ENCODE data around the gene PARD3. TPM values are rescaled to one million over a fixed set of nuclear protein-coding genes. Genes with fewer than 3 reads are reported as not detected.

PARD3 gene
- total and polyA plus RNA-seq, 2 experiments from 2014 or later: 6.3 to 21.2 TPM

DNA sequence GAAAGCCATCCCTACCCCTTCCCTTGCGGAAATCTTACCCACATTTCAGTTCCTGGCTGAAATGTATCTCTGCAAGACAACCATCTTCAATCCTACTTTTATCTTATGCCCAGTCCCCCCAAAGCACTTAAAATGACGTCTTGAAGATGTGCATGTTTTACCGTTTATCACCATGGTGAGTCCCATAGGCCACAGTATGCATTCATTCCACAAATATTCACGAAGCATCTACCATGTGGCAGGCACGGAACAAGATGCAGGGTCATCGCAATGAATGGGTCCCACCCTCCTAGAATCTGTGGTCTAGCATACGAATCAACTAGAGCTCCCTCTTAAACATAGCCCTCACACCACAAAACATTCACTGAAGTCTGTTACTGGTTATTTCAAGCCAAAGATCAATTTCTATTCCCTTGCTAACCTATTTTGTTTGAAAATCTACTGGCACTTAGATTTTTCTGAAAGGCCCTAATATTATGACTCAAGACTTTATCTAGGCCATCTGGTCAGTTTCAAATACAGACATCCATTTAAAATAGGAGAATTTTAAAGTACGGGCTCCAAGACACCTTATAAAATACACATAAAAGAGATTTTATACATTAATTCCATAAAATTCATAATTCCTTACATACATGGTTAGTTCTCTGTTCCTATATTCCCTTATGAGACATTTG lies 99.4 kb downstream of the PARD3 start:
- DNase-seq: no peak
- H3K4me1 ChIP-seq (ENCODE audit: insufficient read depth): peaks cover 15% of the 10 kb centered on the region

DNA sequence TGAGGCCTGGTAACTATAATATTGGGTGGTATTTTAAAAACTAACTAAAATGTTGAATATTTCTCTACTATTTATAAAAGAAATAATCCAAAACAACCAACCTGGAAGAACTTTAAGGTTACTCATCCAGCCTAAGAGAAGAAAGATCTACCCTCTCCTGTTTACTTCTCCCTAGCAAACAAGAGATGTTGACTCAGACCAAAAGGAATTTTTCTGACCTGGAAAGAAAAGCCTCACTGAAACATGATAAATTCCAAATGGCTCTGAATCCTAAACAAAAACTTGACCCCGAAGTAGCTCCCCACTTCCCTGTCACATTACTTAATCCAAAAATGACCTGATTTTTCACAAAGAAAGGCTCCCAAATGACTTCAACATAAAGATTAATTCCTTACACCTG lies 101.2 kb downstream of the PARD3 start:
- no peaks in the 10 kb centered on the region for H3K9me2 ChIP-seq (ENCODE audit: insufficient read depth)
- H3F3A ChIP-seq (ENCODE audit: insufficient read depth): peaks cover 6% of the 10 kb centered on the region
- H3K9ac ChIP-seq: no peak overlapping the region
- in situ Hi-C loops (cut with MboI): no loop called here
- no peak overlapping the region for H3K27ac ChIP-seq
- peak; percentile 35 for DNase-seq
- H3K79me2 ChIP-seq (ENCODE audit: insufficient read depth): peaks cover 75% of the 10 kb centered on the region
- H3K9me3 ChIP-seq (ENCODE audit: low read depth): no peaks in the 10 kb centered on the region
- H3K27me3 ChIP-seq (replicated peaks; ENCODE audit: insufficient read depth): no peaks in the 10 kb centered on the region
- TF ChIP-seq EZH2 (IDR thresholded peaks at IDR 0.05; ENCODE audit: insufficient read depth, poor library complexity, severe bottlenecking): no peak
- TF ChIP-seq EZH2phosphoT487 (IDR thresholded peaks at IDR 0.05; ENCODE audit: insufficient read depth, low read depth): no peak
- H4K20me1 ChIP-seq (ENCODE audit: insufficient read depth): no peaks in the 10 kb centered on the region
- 31 to 39% methylated on average over 1 of the region's 1 CpG for WGBS, 2 experiments (ENCODE audit: low coverage in 1 of 2, low lambda C conversion rate in 2 of 2, missing lambda C conversion rate in 2 of 2)
- no peaks in the 10 kb centered on the region for H3K36me3 ChIP-seq (ENCODE audit: low read depth)
- peaks cover 20% of the 10 kb centered on the region for H3K4me1 ChIP-seq (ENCODE audit: insufficient read depth)
- no peak overlapping the region for H3K4me3 ChIP-seq
- no peak overlapping the region for H2AFZ ChIP-seq
- no peak overlapping the region for H3K4me2 ChIP-seq (ENCODE audit: unreplicated experiment)

More for the DNA sequence above, 99.4 kb downstream of the PARD3 start:
- Histone ChIP-seq H3K27me3 (replicated peaks; ENCODE audit: insufficient read depth) (no peaks in the 10 kb centered on the region), H3K9me3 (ENCODE audit: low read depth) (no peaks in the 10 kb centered on the region), H3K36me3 (ENCODE audit: low read depth) (no peaks in the 10 kb centered on the region), H3K79me2 (ENCODE audit: insufficient read depth) (peaks cover 78% of the 10 kb centered on the region), H3F3A (ENCODE audit: insufficient read depth) (peaks cover 18% of the 10 kb centered on the region), H3K4me2 (ENCODE audit: unreplicated experiment) (no peak overlapping the region), H3K9me2 (ENCODE audit: insufficient read depth) (no peaks in the 10 kb centered on the region), H4K20me1 (ENCODE audit: insufficient read depth) (no peaks in the 10 kb centered on the region), H3K27ac (no peak overlapping the region), H2AFZ (no peak overlapping the region), H3K9ac (no peak overlapping the region), H3K4me3 (no peak overlapping the region)
- TF ChIP-seq EZH2phosphoT487 (IDR thresholded peaks at IDR 0.05; ENCODE audit: insufficient read depth, low read depth) (no peak), EZH2 (IDR thresholded peaks at IDR 0.05; ENCODE audit: insufficient read depth, poor library complexity, severe bottlenecking) (no peak)
- in situ Hi-C loops (cut with MboI): no loop called here
- 92 to 94% methylated on average over 8 of the region's 8 CpGs for WGBS, 2 experiments (ENCODE audit: low coverage in 1 of 2, low lambda C conversion rate in 2 of 2, missing lambda C conversion rate in 2 of 2)

DNA sequence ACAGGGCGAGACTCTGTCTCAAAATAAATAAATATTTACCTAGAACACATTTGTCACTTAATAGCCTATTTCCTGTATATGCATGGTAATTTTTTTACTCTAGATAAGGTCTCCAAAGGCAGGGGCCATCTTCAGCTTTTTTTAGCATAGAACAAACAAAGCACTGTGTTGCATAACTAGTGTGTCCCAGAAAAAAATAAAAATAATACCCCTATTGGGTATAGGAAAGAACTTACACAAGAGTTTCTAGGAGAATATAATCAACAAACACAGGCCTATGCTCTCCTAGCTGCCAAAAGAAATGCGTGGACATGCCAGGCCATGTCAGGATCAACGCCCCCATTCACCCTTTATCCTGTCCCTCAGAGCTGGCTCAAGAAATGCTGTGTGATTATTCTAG lies 103.6 kb downstream of the PARD3 start:
- H3K4me2 ChIP-seq (ENCODE audit: unreplicated experiment): no peak overlapping the region
- no peak for TF ChIP-seq EZH2phosphoT487 (IDR thresholded peaks at IDR 0.05; ENCODE audit: insufficient read depth, low read depth)
- TF ChIP-seq EZH2 (IDR thresholded peaks at IDR 0.05; ENCODE audit: insufficient read depth, poor library complexity, severe bottlenecking): no peak
- no peak for DNase-seq
- in situ Hi-C loops (cut with MboI): no loop called here
- H3K4me3 ChIP-seq: no peak overlapping the region
- H3K27me3 ChIP-seq (replicated peaks; ENCODE audit: insufficient read depth): no peaks in the 10 kb centered on the region
- no peaks in the 10 kb centered on the region for H3K9me3 ChIP-seq (ENCODE audit: low read depth)
- no peaks in the 10 kb centered on the region for H3K9me2 ChIP-seq (ENCODE audit: insufficient read depth)
- H3K4me1 ChIP-seq (ENCODE audit: insufficient read depth): peaks cover 20% of the 10 kb centered on the region
- H3K79me2 ChIP-seq (ENCODE audit: insufficient read depth): peaks cover 62% of the 10 kb centered on the region
- H3K27ac ChIP-seq: no peak overlapping the region
- H4K20me1 ChIP-seq (ENCODE audit: insufficient read depth): no peaks in the 10 kb centered on the region
- H2AFZ ChIP-seq: no peak overlapping the region
- H3K36me3 ChIP-seq (ENCODE audit: low read depth): no peaks in the 10 kb centered on the region
- H3F3A ChIP-seq (ENCODE audit: insufficient read depth): peaks cover 6% of the 10 kb centered on the region
- no peak overlapping the region for H3K9ac ChIP-seq
- 90 to 94% methylated on average over 3 of the region's 3 CpGs for WGBS, 2 experiments (ENCODE audit: low coverage in 1 of 2, low lambda C conversion rate in 2 of 2, missing lambda C conversion rate in 2 of 2)

DNA sequence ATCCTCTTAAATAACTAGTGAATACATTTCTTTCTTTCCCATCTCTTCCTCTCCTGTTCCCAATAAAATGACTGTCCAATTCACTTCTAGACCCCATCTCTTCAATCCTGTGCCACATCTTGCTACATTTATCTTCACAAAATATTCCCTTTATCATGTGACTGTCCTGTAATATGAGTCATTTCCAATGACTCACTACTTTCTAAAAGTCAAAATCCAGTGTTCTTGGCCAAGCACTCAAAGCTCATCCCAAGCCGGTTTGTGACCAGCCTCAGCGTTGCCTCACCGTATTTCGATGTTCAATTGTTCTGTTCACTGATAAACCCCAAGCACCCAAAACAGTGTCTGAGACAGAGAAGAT lies 104.7 kb downstream of the PARD3 start:
- Histone ChIP-seq H3K27me3 (replicated peaks; ENCODE audit: insufficient read depth) (no peaks in the 10 kb centered on the region), H3K36me3 (ENCODE audit: low read depth) (no peaks in the 10 kb centered on the region), H3K9me3 (ENCODE audit: low read depth) (no peaks in the 10 kb centered on the region), H2AFZ (no peak overlapping the region), H3K9me2 (ENCODE audit: insufficient read depth) (no peaks in the 10 kb centered on the region), H3K4me2 (ENCODE audit: unreplicated experiment) (peak overlapping the region; percentile 64), H3K9ac (no peak overlapping the region), H3K4me1 (ENCODE audit: insufficient read depth) (peaks cover 20% of the 10 kb centered on the region), H3K79me2 (ENCODE audit: insufficient read depth) (peaks cover 60% of the 10 kb centered on the region), H3K4me3 (peak overlapping the region; percentile 34; the same call in 1 of the 2 replicates), H3K27ac (peak overlapping the region; percentile 45), H4K20me1 (ENCODE audit: insufficient read depth) (no peaks in the 10 kb centered on the region), H3F3A (ENCODE audit: insufficient read depth) (peaks cover 6% of the 10 kb centered on the region)
- peak; percentile 92 for DNase-seq
- TF ChIP-seq EZH2 (IDR thresholded peaks at IDR 0.05; ENCODE audit: insufficient read depth, poor library complexity, severe bottlenecking): no peak
- TF ChIP-seq EZH2phosphoT487 (IDR thresholded peaks at IDR 0.05; ENCODE audit: insufficient read depth, low read depth): no peak
- 2 to 7% methylated on average over 4 of the region's 4 CpGs for WGBS, 2 experiments (ENCODE audit: low coverage in 1 of 2, low lambda C conversion rate in 2 of 2, missing lambda C conversion rate in 2 of 2)
- in situ Hi-C loops (cut with MboI): no loop called here
